ENCODE results near the gene KRT80. TPM values are rescaled to one million over a fixed set of nuclear protein-coding genes. Genes with fewer than 3 reads are reported as not detected.
A peak's percentile ranks its signal among the peaks of the same experiment; 100 is the strongest.

Gene KRT80
- total RNA-seq, 1 donor, result 1.3 TPM

GRCh38 chr12:52197371-52198231, 5.8 kb upstream of the KRT80 start:
- TF ChIP-seq CTCF (IDR thresholded peaks at IDR 0.05; ENCODE audit: insufficient read depth, low read depth, low read length), result no peak
- H3K4me3 ChIP-seq (ENCODE audit: low read depth, low read length), result no peak overlapping the region
- peak; percentile 26 for DNase-seq (ENCODE audit: low read depth)

GRCh38 chr12:52195065-52195730, 3.4 kb upstream of the KRT80 start:
- TF ChIP-seq CTCF (IDR thresholded peaks at IDR 0.05; ENCODE audit: insufficient read depth, low read depth, low read length), result no peak
- no peak overlapping the region for H3K4me3 ChIP-seq (ENCODE audit: low read depth, low read length)
- peak; percentile 72 for DNase-seq (ENCODE audit: low read depth)

- H3K4me3 ChIP-seq (ENCODE audit: low read depth, low read length), result no peak overlapping the region
- no peak for DNase-seq (ENCODE audit: low read depth)
- TF ChIP-seq CTCF (IDR thresholded peaks at IDR 0.05; ENCODE audit: insufficient read depth, low read depth, low read length), result no peak
Measured at GRCh38 chr12:52193991-52194390, 2.2 kb upstream of the KRT80 start.

- H3K4me3 ChIP-seq (ENCODE audit: low read depth, low read length), result no peak overlapping the region
- no peak for DNase-seq (ENCODE audit: low read depth)
- TF ChIP-seq CTCF (IDR thresholded peaks at IDR 0.05; ENCODE audit: insufficient read depth, low read depth, low read length), result no peak
Measured at GRCh38 chr12:52193532-52193931, 1.7 kb upstream of the KRT80 start.

GRCh38 chr12:52190860-52191729, 719 bp downstream of the KRT80 start:
- no peak overlapping the region for H3K4me3 ChIP-seq (ENCODE audit: low read depth, low read length)
- no peak for TF ChIP-seq CTCF (IDR thresholded peaks at IDR 0.05; ENCODE audit: insufficient read depth, low read depth, low read length)
- DNase-seq (ENCODE audit: low read depth), result no peak

- peak; percentile 39 for DNase-seq (ENCODE audit: low read depth)
- no peak overlapping the region for H3K4me3 ChIP-seq (ENCODE audit: low read depth, low read length)
- no peak for TF ChIP-seq CTCF (IDR thresholded peaks at IDR 0.05; ENCODE audit: insufficient read depth, low read depth, low read length)
Measured at GRCh38 chr12:52189376-52190174, 2.2 kb downstream of the KRT80 start.
